NB4 (cell line): Measurements from ENCODE around the gene HADHB.

ENCODE experiments used
- DNase-seq: peaks from one replicate; pipeline ENCODE4 v3.0.0; 2010; ENCODE audit warnings: low read depth
- H3K4me3 ChIP-seq: one replicate; pipeline ENCODE4 v1.5.1; 2011; ENCODE audit warnings: mild to moderate bottlenecking, low read depth, low read length, moderate library complexity
- CTCF ChIP-seq: IDR thresholded peaks from one replicate; pipeline ENCODE4 v1.5.1; 2012; ENCODE audit warnings: low read depth, low read length
- MAX ChIP-seq: IDR thresholded peaks from 2 replicates; pipeline ENCODE4 v1.6.1; 2011; ENCODE audit warnings: low read depth, low read length
- MYC ChIP-seq: IDR thresholded peaks from 2 replicates; pipeline ENCODE4 v1.6.1; 2011; ENCODE audit warnings: low read depth, low read length
- POLR2A ChIP-seq: IDR thresholded peaks from 2 replicates; pipeline ENCODE4 v1.6.1; 2011; ENCODE audit warnings: mild to moderate bottlenecking; ENCODE audit not compliant: insufficient read length; ENCODE audit errors: extremely low read depth

The HADHB gene

DNA sequence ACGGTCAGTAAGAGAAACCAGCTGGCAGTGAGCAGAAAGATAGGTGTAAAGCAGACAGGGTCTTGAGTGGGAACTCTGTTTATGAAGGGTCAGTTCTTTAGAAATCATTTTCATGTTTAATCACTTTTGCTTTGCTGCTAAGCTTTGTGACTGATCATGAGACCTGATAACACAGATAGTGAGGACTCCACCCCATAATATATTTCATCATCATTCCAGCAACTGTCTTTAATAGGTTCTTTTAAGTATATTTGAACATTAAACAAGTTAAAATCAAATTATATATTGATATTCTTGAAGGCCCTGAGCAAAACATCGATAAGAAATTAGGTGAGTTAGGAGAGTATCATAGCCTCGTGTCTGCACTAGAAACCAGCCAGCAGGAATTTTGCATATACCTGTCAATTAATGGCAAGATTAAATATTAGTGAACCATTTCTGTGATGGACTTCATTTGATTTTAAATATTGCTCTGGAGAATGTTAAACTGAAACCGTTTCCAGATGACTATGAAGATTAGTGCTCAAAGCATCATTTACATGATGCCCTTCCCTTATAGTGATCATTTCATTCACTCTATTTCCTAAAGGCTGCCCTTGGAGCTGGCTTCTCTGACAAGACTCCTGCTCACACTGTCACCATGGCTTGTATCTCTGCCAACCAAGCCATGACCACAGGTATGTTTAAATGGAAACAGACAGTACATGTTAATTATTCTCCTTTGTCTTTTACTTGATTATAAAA is 31.9 kb downstream of the HADHB start:
- H3K4me3 ChIP-seq = no peak overlapping the region

GRCh38 chr2:26279886-26280285 is 35.1 kb downstream of the HADHB start:
- H3K4me3 ChIP-seq = no peak overlapping the region
- no peak for DNase-seq
- TF ChIP-seq POLR2A (no peak), MYC (no peak), MAX (no peak), CTCF (no peak)

More for the DNA sequence above, 31.9 kb downstream of the HADHB start:
- TF ChIP-seq POLR2A = no peak
- no peak for TF ChIP-seq MAX
- TF ChIP-seq MYC = no peak
- no peak for TF ChIP-seq CTCF
- no peak for DNase-seq

- DNase-seq = no peak
- H3K4me3 ChIP-seq = no peak overlapping the region
- no peak for TF ChIP-seq POLR2A
- TF ChIP-seq CTCF = no peak
- TF ChIP-seq MYC = no peak
- TF ChIP-seq MAX = no peak
Observed at GRCh38 chr2:26281226-26281625, 36.5 kb downstream of the HADHB start.

- H3K4me3 ChIP-seq = no peak overlapping the region
- TF ChIP-seq MAX = no peak
- no peak for TF ChIP-seq CTCF
- no peak for TF ChIP-seq MYC
- no peak for TF ChIP-seq POLR2A
- DNase-seq = no peak
Observed at GRCh38 chr2:26283606-26284005, 38.9 kb downstream of the HADHB start.

- no peak overlapping the region for H3K4me3 ChIP-seq
- DNase-seq = no peak
- TF ChIP-seq MYC (no peak), POLR2A (no peak), CTCF (no peak), MAX (no peak)
Observed at GRCh38 chr2:26284132-26284531, 39.4 kb downstream of the HADHB start.
